PC-9 (cell line): Measurements from ENCODE around the gene FOXP1. TPM values are rescaled to one million over a fixed set of nuclear protein-coding genes. Genes with fewer than 3 reads are reported as not detected.

ENCODE experiments used
- BruUV-seq: library from RNA; stranded (reverse); fragments of 400-500 nt; replicated peaks from 2 replicates; lab custom pipeline; 2021; lab: Mats Ljungman, UMichigan
- CTCF ChIA-PET: fragments of 300-600 bp; sonication (Branson Sonifier 250); formaldehyde crosslinking; loops from one replicate; lab custom pipeline; 2022; ENCODE audit warnings: antibody characterized with exemption; lab: Charles Lee
- POLR2A ChIA-PET: fragments of 300-600 bp; sonication (Branson Sonifier 250); formaldehyde crosslinking; loops from one replicate; lab custom pipeline; 2022; ENCODE audit warnings: antibody characterized with exemption; ENCODE audit not compliant: unreplicated experiment; lab: Charles Lee
- DNase-seq, 2 experiments: peaks; one replicate each; pipeline versions ENCODE4 v3.0.0 to v3.0.0-alpha.2; 2015 to 2022; ENCODE audit warnings: mixed read lengths in 1 of 2
- H2AFZ ChIP-seq: fragments of 200-600 bp; sonication (generic); 2 replicates; pipeline ENCODE4 v1.8.1; 2017; ENCODE audit warnings: antibody characterized with exemption
- H3F3A ChIP-seq: fragments of 200-600 bp; sonication (generic); 2 replicates; pipeline ENCODE4 v1.8.1; 2017; ENCODE audit warnings: antibody characterized with exemption, mild to moderate bottlenecking, low read depth; ENCODE audit not compliant: insufficient read depth
- H3K27ac ChIP-seq: fragments of 200-600 bp; sonication (generic); 2 replicates; pipeline ENCODE4 v1.6.1; 2016; ENCODE audit warnings: mixed run types
- H3K27me3 ChIP-seq: fragments of 200-600 bp; sonication (generic); 2 replicates; pipeline ENCODE4 v1.6.1; 2016; ENCODE audit warnings: low read depth, mixed run types; ENCODE audit not compliant: insufficient read depth
- H3K36me3 ChIP-seq: fragments of 200-600 bp; sonication (generic); 2 replicates; pipeline ENCODE4 v1.6.1; 2016; ENCODE audit warnings: low read depth, mixed run types
- H3K4me1 ChIP-seq: fragments of 200-600 bp; sonication (generic); replicated peaks from 2 replicates; pipeline ENCODE4 v1.6.1; 2016; ENCODE audit warnings: mixed run types; ENCODE audit not compliant: insufficient read depth
- H3K4me2 ChIP-seq: fragments of 200-600 bp; sonication (generic); 2 replicates; pipeline ENCODE4 v1.6.1; 2017; ENCODE audit warnings: mixed run types
- H3K4me3 ChIP-seq: fragments of 200-600 bp; sonication (generic); 2 replicates; pipeline ENCODE4 v1.6.1; 2016; ENCODE audit warnings: mixed run types
- H3K79me2 ChIP-seq: fragments of 200-600 bp; sonication (generic); 2 replicates; pipeline ENCODE4 v1.6.1; 2017; ENCODE audit warnings: low read depth, mixed run types
- H3K9me2 ChIP-seq: fragments of 200-600 bp; sonication (generic); 2 replicates; pipeline ENCODE4 v1.8.1; 2017; ENCODE audit warnings: mild to moderate bottlenecking; ENCODE audit not compliant: insufficient read depth
- H3K9me3 ChIP-seq: fragments of 200-600 bp; sonication (generic); 2 replicates; pipeline ENCODE4 v1.8.1; 2016; ENCODE audit warnings: low read depth; ENCODE audit not compliant: insufficient read depth
- H4K20me1 ChIP-seq: fragments of 200-600 bp; sonication (generic); 2 replicates; pipeline ENCODE4 v1.8.1; 2017; ENCODE audit not compliant: insufficient read depth
- EZH2 ChIP-seq: fragments of 200-600 bp; sonication (generic); IDR thresholded peaks from 2 replicates; pipeline ENCODE4 v1.8.0; 2017; ENCODE audit warnings: antibody characterized with exemption, low read depth
- intact Hi-C: fragments of 100-400 bp; cut with micrococcal nuclease; formaldehyde crosslinking; loops from one replicate; pipeline ENCODE4 v1.10.0; 2022; ENCODE audit not compliant: unreplicated experiment
- total RNA-seq: library from RNA; stranded (reverse); gene quantifications from 2 replicates; pipeline ENCODE4 v1.2.3, GENCODE V29; 2021
- TF ChIP-seq, protein P1 (sequence below): fragments of 200-600 bp; sonication (generic); conservative IDR thresholded peaks from 2 replicates; pipeline ENCODE4 v1.6.1; 2017; ENCODE audit warnings: mixed run types, antibody characterized with exemption, mild to moderate bottlenecking, moderate library complexity

The FOXP1 gene
- total RNA-seq, 1 experiment from 2014 or later, result 33.3 TPM

DNA sequence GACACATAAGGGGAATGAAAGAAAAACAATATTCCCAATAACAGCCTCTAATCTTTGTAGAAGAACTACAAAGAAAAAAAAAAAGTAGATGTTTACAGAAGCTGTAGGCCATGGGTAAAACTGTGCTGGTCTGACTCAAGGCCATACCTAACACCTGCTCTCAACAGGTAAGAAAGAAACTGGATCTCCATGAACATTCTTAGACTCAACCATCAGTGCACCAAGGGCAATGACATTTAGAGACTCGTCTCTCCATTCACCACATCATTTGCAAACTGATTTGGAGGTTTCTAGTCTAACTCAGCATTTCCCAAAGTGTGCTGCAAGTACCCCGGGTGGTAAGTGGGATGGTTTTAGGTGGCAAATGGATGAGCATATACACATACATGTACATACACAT is 164.2 kb downstream of the FOXP1 start:
- no peaks in the 10 kb centered on the region for H3K9me3 ChIP-seq
- no peak overlapping the region for H3K27ac ChIP-seq
- no peaks in the 10 kb centered on the region for H3K36me3 ChIP-seq
- H4K20me1 ChIP-seq, result no peaks in the 10 kb centered on the region
- no peak overlapping the region for H3K4me2 ChIP-seq
- intact Hi-C loops, result no loop called here
- BruUV-seq, result no TSS peak
- no peak overlapping the region for H3K4me3 ChIP-seq
- no peaks in the 10 kb centered on the region for H3F3A ChIP-seq
- H3K4me1 ChIP-seq, result no peaks in the 10 kb centered on the region
- H3K27me3 ChIP-seq, result no peaks in the 10 kb centered on the region
- DNase-seq, result no peak
- POLR2A ChIA-PET, result no interaction called here
- TF ChIP-seq, protein P1, sequence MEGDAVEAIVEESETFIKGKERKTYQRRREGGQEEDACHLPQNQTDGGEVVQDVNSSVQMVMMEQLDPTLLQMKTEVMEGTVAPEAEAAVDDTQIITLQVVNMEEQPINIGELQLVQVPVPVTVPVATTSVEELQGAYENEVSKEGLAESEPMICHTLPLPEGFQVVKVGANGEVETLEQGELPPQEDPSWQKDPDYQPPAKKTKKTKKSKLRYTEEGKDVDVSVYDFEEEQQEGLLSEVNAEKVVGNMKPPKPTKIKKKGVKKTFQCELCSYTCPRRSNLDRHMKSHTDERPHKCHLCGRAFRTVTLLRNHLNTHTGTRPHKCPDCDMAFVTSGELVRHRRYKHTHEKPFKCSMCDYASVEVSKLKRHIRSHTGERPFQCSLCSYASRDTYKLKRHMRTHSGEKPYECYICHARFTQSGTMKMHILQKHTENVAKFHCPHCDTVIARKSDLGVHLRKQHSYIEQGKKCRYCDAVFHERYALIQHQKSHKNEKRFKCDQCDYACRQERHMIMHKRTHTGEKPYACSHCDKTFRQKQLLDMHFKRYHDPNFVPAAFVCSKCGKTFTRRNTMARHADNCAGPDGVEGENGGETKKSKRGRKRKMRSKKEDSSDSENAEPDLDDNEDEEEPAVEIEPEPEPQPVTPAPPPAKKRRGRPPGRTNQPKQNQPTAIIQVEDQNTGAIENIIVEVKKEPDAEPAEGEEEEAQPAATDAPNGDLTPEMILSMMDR, result no peak
- no peak for TF ChIP-seq EZH2
- no peaks in the 10 kb centered on the region for H3K79me2 ChIP-seq
- CTCF ChIA-PET, result no interaction called here
- H3K9me2 ChIP-seq, result no peaks in the 10 kb centered on the region
- H2AFZ ChIP-seq, result no peak overlapping the region

DNA sequence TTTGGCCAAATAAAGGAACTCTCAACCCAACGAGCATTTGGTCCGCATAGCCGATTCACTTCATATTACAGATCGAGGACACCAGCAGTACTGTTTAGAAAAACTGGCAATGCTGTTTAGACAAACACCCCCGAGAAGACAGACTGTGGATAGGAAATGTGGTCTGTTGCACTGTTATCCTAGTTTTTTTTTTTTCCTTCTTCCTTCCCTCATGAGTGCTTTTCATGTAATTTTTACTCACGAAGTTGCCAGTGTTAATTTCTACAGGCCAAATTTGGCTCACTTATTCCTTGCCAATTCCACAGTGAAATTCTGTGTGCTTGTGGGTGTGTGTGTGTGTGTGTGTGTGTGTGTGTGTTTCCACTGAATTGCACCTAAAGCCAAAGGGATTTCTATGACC is 165.7 kb downstream of the FOXP1 start:
- TF ChIP-seq, protein P1, result no peak
- TF ChIP-seq EZH2, result no peak
- intact Hi-C loops, result no loop called here
- Histone ChIP-seq H2AFZ (no peak overlapping the region), H3K27ac (no peak overlapping the region), H4K20me1 (no peaks in the 10 kb centered on the region), H3K4me2 (no peak overlapping the region), H3K79me2 (no peaks in the 10 kb centered on the region), H3K4me1 (no peaks in the 10 kb centered on the region), H3K36me3 (no peaks in the 10 kb centered on the region), H3K9me3 (no peaks in the 10 kb centered on the region), H3F3A (no peaks in the 10 kb centered on the region), H3K4me3 (no peak overlapping the region), H3K9me2 (no peaks in the 10 kb centered on the region), H3K27me3 (no peaks in the 10 kb centered on the region)
- no peak for DNase-seq
- POLR2A ChIA-PET, result no interaction called here
- no TSS peak for BruUV-seq
- CTCF ChIA-PET, result no interaction called here

DNA sequence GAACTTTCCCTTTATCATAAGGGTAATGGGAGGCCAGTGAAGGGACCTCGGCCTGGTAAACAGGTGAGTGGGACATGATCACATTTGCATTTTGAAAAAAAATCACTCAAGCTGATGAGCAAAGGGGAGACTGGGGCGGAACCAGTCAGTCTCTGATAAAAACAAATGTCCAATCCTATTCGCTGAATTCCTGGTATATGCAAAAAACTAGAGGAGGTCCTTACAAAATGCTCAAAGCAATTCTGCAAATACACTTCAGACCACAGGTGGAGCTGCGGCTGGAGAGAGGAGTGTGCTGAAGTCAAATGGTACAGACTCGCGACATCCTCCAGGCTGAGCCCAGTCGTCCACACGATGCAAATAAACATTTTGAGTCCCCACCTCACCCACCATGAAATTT is 166.7 kb downstream of the FOXP1 start:
- Histone ChIP-seq H3K36me3 (no peaks in the 10 kb centered on the region), H3K79me2 (no peaks in the 10 kb centered on the region), H3F3A (no peaks in the 10 kb centered on the region), H3K9me2 (no peaks in the 10 kb centered on the region), H3K4me3 (no peak overlapping the region), H4K20me1 (no peaks in the 10 kb centered on the region), H3K27ac (no peak overlapping the region), H3K4me1 (no peaks in the 10 kb centered on the region), H3K4me2 (no peak overlapping the region), H3K9me3 (no peaks in the 10 kb centered on the region), H3K27me3 (no peaks in the 10 kb centered on the region), H2AFZ (no peak overlapping the region)
- ChIA-PET POLR2A (no interaction called here), CTCF (no interaction called here)
- BruUV-seq, result no TSS peak
- intact Hi-C loops, result no loop called here
- DNase-seq, result no peak
- TF ChIP-seq, protein P1, result no peak
- TF ChIP-seq EZH2, result no peak
